GM23338 (cell line): ENCODE results near the gene TOP1. TPM values are rescaled to one million over a fixed set of nuclear protein-coding genes. Genes with fewer than 3 reads are reported as not detected.

Source experiments
- ATAC-seq: fragments of 200-7000 bp; cut with Tn5 transposase; 3 replicates; pipeline ENCODE4 v1.9.1; 2020
- DNase-seq: peaks from one replicate; pipeline ENCODE4 v3.0.0-alpha.2; 2015; ENCODE audit warnings: low spot score
- H2AFZ ChIP-seq: fragments of 200-600 bp; sonication (generic); 2 replicates; pipeline ENCODE4 v1.8.0; 2016; ENCODE audit warnings: antibody characterized with exemption, mild to moderate bottlenecking, moderate library complexity
- H3F3A ChIP-seq: fragments of 200-600 bp; sonication (generic); replicated peaks from 2 replicates; pipeline ENCODE4 v1.8.0; 2017; ENCODE audit warnings: antibody characterized with exemption, mixed run types, low read depth
- H3K27ac ChIP-seq: fragments of 200-600 bp; sonication (generic); 2 replicates; pipeline ENCODE4 v1.6.1; 2016; ENCODE audit warnings: low read depth
- H3K27me3 ChIP-seq: fragments of 200-600 bp; sonication (generic); 2 replicates; pipeline ENCODE4 v1.8.0; 2016; ENCODE audit warnings: mild to moderate bottlenecking, mixed run types, moderate library complexity; ENCODE audit not compliant: insufficient read depth
- H3K36me3 ChIP-seq: fragments of 200-600 bp; sonication (generic); 2 replicates; pipeline ENCODE4 v1.8.0; 2016; ENCODE audit warnings: mild to moderate bottlenecking; ENCODE audit not compliant: insufficient read depth
- H3K4me1 ChIP-seq: fragments of 200-600 bp; sonication (generic); 2 replicates; pipeline ENCODE4 v1.8.0; 2016; ENCODE audit warnings: mild to moderate bottlenecking, moderate library complexity; ENCODE audit not compliant: insufficient read depth
- H3K4me2 ChIP-seq: fragments of 200-600 bp; sonication (generic); 2 replicates; pipeline ENCODE4 v1.7.1; 2017; ENCODE audit warnings: mixed run types
- H3K4me3 ChIP-seq: fragments of 200-600 bp; sonication (generic); 2 replicates; pipeline ENCODE4 v1.6.1; 2016; ENCODE audit warnings: mixed run types
- H3K79me2 ChIP-seq: fragments of 200-600 bp; sonication (generic); replicated peaks from 2 replicates; pipeline ENCODE4 v1.8.0; 2017; ENCODE audit warnings: mild to moderate bottlenecking; ENCODE audit not compliant: insufficient read depth
- H3K9me2 ChIP-seq: fragments of 200-600 bp; sonication (generic); 2 replicates; pipeline ENCODE4 v1.8.0; 2017; ENCODE audit not compliant: insufficient read depth
- H4K20me1 ChIP-seq: fragments of 200-600 bp; sonication (generic); replicated peaks from 2 replicates; pipeline ENCODE4 v1.8.0; 2017; ENCODE audit warnings: mild to moderate bottlenecking; ENCODE audit not compliant: insufficient read depth
- H3K27ac Mint-ChIP-seq: 2 replicates; pipeline ENCODE4 v1.8.0; 2020; ENCODE audit warnings: inconsistent platforms, mild to moderate bottlenecking, moderate library complexity, mixed read lengths
- H3K27me3 Mint-ChIP-seq: 3 replicates; pipeline ENCODE4 v1.8.0; 2022; ENCODE audit warnings: low read depth, mild to moderate bottlenecking, moderate library complexity, mixed read lengths, inconsistent platforms; ENCODE audit not compliant: insufficient read depth, poor library complexity
- H3K36me3 Mint-ChIP-seq: 3 replicates; pipeline ENCODE4 v1.8.0; 2021; ENCODE audit warnings: low read depth, mild to moderate bottlenecking, inconsistent platforms, moderate library complexity, mixed read lengths
- H3K4me1 Mint-ChIP-seq: 3 replicates; pipeline ENCODE4 v1.8.0; 2020; ENCODE audit warnings: mild to moderate bottlenecking, inconsistent platforms, mixed read lengths
- H3K4me3 Mint-ChIP-seq: 3 replicates; pipeline ENCODE4 v1.8.0; 2021; ENCODE audit warnings: moderate library complexity, mild to moderate bottlenecking, inconsistent platforms, mixed read lengths
- H3K9me3 Mint-ChIP-seq: 3 replicates; pipeline ENCODE4 v1.8.0; 2020; ENCODE audit warnings: moderate library complexity, mild to moderate bottlenecking, inconsistent platforms, mixed read lengths
- EZH2phosphoT487 ChIP-seq: fragments of 200-600 bp; sonication (generic); IDR thresholded peaks from one replicate; pipeline ENCODE4 v1.8.1; 2018; ENCODE audit warnings: antibody characterized with exemption; ENCODE audit not compliant: unreplicated experiment
- NANOG ChIP-seq: IDR thresholded peaks from 2 replicates; pipeline ENCODE4 v1.6.1; 2016; ENCODE audit warnings: antibody characterized with exemption, borderline replicate concordance
- ZNF331 ChIP-seq: fragments of 250-450 bp; sonication (Bioruptor Pico); IDR thresholded peaks from 2 replicates; pipeline ENCODE4 v1.5.0; 2020; ENCODE audit warnings: low read depth, mild to moderate bottlenecking, moderate library complexity
- polyA plus RNA-seq: library from polyadenylated mRNA; unstranded; fragments of >200 nt; fragmentation: Nextera tagmentation; extraction: Ambion mirVana; gene quantifications from 2 replicates; pipeline ENCODE4 v1.2.1, GENCODE V29; 2016
- total RNA-seq: library from RNA; depleted of rRNA; stranded (reverse); fragments of >200 nt; shearing (Covaris generic); gene quantifications from 2 replicates; pipeline ENCODE4 v1.2.3, GENCODE V29; 2014
- TF ChIP-seq, protein P1 (sequence below): fragments of 250-450 bp; sonication (Bioruptor Pico); IDR thresholded peaks from 2 replicates; pipeline ENCODE4 v1.5.0; 2020; ENCODE audit warnings: mild to moderate bottlenecking, moderate library complexity
- TF ChIP-seq, protein P2 (sequence below): IDR thresholded peaks from 2 replicates; pipeline ENCODE4 v1.6.1; 2016; ENCODE audit warnings: antibody characterized with exemption

TOP1 gene
- total and polyA plus RNA-seq, 2 experiments from 2014 or later: 62.4 to 101 TPM

DNA sequence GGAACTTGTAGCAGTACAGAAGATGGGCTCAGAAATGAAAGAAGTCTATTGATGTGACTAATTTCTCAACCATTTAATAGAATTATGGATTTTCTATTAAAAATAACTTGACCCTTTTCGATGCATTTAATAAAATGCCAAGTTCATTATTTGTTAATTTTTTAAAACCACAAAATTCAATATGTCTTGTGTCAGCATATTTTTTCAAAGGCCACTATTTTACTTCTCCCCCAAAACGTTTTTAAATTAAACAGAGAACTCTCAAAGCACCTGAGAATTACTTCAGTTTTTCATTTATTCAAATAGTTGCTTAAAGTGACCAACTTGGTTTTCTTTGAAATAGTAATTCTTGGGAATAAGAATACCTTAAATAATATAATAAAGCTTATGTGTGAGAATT lies 8.6 kb downstream of the TOP1 start (continued):
- TF ChIP-seq, protein P1, sequence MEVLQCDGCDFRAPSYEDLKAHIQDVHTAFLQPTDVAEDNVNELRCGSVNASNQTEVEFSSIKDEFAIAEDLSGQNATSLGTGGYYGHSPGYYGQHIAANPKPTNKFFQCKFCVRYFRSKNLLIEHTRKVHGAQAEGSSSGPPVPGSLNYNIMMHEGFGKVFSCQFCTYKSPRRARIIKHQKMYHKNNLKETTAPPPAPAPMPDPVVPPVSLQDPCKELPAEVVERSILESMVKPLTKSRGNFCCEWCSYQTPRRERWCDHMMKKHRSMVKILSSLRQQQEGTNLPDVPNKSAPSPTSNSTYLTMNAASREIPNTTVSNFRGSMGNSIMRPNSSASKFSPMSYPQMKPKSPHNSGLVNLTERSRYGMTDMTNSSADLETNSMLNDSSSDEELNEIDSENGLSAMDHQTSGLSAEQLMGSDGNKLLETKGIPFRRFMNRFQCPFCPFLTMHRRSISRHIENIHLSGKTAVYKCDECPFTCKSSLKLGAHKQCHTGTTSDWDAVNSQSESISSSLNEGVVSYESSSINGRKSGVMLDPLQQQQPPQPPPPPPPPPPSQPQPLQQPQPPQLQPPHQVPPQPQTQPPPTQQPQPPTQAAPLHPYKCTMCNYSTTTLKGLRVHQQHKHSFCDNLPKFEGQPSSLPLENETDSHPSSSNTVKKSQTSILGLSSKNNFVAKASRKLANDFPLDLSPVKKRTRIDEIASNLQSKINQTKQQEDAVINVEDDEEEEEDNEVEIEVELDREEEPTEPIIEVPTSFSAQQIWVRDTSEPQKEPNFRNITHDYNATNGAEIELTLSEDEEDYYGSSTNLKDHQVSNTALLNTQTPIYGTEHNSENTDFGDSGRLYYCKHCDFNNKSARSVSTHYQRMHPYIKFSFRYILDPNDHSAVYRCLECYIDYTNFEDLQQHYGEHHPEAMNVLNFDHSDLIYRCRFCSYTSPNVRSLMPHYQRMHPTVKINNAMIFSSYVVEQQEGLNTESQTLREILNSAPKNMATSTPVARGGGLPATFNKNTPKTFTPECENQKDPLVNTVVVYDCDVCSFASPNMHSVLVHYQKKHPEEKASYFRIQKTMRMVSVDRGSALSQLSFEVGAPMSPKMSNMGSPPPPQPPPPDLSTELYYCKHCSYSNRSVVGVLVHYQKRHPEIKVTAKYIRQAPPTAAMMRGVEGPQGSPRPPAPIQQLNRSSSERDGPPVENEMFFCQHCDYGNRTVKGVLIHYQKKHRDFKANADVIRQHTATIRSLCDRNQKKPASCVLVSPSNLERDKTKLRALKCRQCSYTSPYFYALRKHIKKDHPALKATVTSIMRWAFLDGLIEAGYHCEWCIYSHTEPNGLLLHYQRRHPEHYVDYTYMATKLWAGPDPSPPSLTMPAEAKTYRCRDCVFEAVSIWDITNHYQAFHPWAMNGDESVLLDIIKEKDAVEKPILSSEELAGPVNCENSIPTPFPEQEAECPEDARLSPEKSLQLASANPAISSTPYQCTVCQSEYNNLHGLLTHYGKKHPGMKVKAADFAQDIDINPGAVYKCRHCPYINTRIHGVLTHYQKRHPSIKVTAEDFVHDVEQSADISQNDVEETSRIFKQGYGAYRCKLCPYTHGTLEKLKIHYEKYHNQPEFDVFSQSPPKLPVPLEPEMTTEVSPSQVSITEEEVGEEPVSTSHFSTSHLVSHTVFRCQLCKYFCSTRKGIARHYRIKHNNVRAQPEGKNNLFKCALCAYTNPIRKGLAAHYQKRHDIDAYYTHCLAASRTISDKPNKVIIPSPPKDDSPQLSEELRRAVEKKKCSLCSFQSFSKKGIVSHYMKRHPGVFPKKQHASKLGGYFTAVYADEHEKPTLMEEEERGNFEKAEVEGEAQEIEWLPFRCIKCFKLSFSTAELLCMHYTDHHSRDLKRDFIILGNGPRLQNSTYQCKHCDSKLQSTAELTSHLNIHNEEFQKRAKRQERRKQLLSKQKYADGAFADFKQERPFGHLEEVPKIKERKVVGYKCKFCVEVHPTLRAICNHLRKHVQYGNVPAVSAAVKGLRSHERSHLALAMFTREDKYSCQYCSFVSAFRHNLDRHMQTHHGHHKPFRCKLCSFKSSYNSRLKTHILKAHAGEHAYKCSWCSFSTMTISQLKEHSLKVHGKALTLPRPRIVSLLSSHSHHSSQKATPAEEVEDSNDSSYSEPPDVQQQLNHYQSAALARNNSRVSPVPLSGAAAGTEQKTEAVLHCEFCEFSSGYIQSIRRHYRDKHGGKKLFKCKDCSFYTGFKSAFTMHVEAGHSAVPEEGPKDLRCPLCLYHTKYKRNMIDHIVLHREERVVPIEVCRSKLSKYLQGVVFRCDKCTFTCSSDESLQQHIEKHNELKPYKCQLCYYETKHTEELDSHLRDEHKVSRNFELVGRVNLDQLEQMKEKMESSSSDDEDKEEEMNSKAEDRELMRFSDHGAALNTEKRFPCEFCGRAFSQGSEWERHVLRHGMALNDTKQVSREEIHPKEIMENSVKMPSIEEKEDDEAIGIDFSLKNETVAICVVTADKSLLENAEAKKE (CRISPR knock-in tag): no peak
- no peak for TF ChIP-seq NANOG
- TF ChIP-seq EZH2phosphoT487: no peak
- TF ChIP-seq ZNF331 (CRISPR knock-in tag): no peak

DNA sequence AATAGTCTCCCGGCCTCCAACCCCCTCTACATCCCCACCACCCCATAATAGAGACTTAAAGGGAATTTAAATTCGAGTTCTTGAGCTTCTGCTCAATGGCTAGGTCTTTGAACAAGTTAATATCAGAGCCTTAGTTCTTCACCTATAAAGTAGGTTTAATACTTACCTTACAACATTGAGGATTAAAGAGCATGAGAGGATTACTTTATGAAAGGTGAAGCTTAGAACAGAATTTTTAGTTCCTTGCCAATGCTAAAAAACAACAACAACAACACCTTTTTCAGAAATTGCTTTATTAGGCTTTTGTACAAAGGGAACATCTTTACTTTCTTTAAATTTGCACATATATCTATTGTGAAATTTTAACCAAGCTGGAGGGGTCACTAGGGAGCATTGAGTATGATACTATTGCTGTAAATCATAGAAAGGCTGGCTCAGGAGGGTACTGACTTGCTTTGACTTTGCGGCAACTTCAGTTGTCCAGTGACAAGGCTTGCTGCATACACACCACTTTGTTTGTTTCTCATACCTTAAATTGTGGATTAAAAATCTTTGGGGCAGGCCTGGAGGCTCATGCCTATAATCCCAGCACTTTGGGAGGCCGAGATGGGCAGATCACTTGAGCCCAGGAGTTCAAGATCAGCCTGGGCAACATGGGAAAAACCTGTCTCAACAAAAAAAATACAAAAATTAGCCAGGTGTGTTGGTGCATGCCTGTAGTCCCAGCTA lies 9.7 kb downstream of the TOP1 start:
- no peak overlapping the region for H2AFZ ChIP-seq
- TF ChIP-seq, protein P2, sequence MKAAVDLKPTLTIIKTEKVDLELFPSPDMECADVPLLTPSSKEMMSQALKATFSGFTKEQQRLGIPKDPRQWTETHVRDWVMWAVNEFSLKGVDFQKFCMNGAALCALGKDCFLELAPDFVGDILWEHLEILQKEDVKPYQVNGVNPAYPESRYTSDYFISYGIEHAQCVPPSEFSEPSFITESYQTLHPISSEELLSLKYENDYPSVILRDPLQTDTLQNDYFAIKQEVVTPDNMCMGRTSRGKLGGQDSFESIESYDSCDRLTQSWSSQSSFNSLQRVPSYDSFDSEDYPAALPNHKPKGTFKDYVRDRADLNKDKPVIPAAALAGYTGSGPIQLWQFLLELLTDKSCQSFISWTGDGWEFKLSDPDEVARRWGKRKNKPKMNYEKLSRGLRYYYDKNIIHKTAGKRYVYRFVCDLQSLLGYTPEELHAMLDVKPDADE: no peak
- H3F3A ChIP-seq: no peaks in the 10 kb centered on the region
- H3K27me3 Mint-ChIP-seq: peaks cover 32% of the 10 kb centered on the region
- H3K79me2 ChIP-seq: peaks cover 100% of the 10 kb centered on the region
- no peak for DNase-seq
- H3K9me3 Mint-ChIP-seq: no peaks in the 10 kb centered on the region
- H3K4me3 ChIP-seq: no peak overlapping the region
- H3K36me3 Mint-ChIP-seq: peaks cover 41% of the 10 kb centered on the region; the same call in 2 of the 3 replicates
- H3K27me3 ChIP-seq: peaks cover 33% of the 10 kb centered on the region
- H3K4me1 ChIP-seq: peaks cover 15% of the 10 kb centered on the region
- no peaks in the 10 kb centered on the region for H3K9me2 ChIP-seq
- no peak overlapping the region; the same call in 2 of the 3 replicates for H3K4me3 Mint-ChIP-seq
- no peaks in the 10 kb centered on the region for H3K36me3 ChIP-seq
- H3K4me1 Mint-ChIP-seq: peaks cover 53% of the 10 kb centered on the region
- no peak overlapping the region for H3K27ac Mint-ChIP-seq
- peaks cover 86% of the 10 kb centered on the region for H4K20me1 ChIP-seq
- no peak for ATAC-seq
- H3K4me2 ChIP-seq: no peak overlapping the region
- no peak overlapping the region for H3K27ac ChIP-seq
